ENCODE data around the gene MYOM1.

DNA sequence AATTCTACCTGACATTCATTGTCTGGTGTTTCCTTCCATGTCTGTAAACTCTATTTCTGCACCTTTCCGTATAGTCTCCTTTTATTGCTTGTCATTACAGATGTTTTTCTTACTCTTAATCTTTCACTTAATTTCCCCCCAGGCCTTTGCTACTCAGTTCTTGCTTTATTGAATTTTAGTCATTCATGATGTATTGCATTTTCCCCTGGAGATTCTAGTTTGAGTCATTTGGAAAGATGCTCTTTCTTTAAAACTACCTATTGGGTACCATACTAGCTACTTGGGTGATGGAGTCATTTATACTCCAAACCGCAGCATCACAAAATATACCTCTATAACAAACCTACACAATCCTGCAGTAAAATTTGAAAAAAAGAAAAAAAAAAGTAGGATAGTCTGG, 179.6 kb downstream of the MYOM1 start:
- TF ChIP-seq, protein P1, sequence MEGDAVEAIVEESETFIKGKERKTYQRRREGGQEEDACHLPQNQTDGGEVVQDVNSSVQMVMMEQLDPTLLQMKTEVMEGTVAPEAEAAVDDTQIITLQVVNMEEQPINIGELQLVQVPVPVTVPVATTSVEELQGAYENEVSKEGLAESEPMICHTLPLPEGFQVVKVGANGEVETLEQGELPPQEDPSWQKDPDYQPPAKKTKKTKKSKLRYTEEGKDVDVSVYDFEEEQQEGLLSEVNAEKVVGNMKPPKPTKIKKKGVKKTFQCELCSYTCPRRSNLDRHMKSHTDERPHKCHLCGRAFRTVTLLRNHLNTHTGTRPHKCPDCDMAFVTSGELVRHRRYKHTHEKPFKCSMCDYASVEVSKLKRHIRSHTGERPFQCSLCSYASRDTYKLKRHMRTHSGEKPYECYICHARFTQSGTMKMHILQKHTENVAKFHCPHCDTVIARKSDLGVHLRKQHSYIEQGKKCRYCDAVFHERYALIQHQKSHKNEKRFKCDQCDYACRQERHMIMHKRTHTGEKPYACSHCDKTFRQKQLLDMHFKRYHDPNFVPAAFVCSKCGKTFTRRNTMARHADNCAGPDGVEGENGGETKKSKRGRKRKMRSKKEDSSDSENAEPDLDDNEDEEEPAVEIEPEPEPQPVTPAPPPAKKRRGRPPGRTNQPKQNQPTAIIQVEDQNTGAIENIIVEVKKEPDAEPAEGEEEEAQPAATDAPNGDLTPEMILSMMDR (conservative IDR thresholded peaks at IDR 0.05 in 1 of 2, IDR thresholded peaks at IDR 0.05 in 1 of 2; ENCODE audit: extremely low read depth in 1 of 2, insufficient read depth in 1 of 2, low read depth in 1 of 2, low read length in 2 of 2) = no peak
- no peak for TF ChIP-seq EZH2 (IDR thresholded peaks at IDR 0.05; ENCODE audit: borderline replicate concordance, low read length)

All from mammary epithelial cell (primary cell).